Occipital lobe (tissue), 2 donors: ENCODE results near the gene KCNQ2. TPM values are rescaled to one million over a fixed set of nuclear protein-coding genes. Genes with fewer than 3 reads are reported as not detected.
A peak's percentile ranks its signal among the peaks of the same experiment; 100 is the strongest.

Experiments
- DNase-seq: peaks from one replicate; lab custom pipeline; 2025; lab: John Stamatoyannopoulos, UW
- total RNA-seq: library from RNA; depleted of rRNA; stranded (reverse); fragments of >200 nt; gene quantifications from one replicate; pipeline ENCODE4 v1.2.3, GENCODE V29; 2014

The KCNQ2 gene
- total RNA-seq, 1 donor from 2014 or later: 167 TPM

DNA sequence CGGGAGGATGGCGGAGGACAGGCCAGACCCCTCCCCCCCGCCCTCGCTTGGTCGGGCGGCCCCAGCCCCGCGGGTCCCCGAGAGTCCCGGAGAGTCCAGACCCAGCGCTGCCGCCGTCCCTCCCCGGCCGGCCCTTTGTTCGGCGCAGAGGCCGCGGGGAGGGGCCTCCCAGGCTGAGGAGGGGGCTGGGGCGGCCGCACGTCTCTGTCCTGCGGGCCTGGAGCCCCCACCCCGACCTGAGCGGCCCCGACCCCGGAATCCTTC lies 806 bp downstream of the KCNQ2 start:
- DNase-seq: no peak

DNA sequence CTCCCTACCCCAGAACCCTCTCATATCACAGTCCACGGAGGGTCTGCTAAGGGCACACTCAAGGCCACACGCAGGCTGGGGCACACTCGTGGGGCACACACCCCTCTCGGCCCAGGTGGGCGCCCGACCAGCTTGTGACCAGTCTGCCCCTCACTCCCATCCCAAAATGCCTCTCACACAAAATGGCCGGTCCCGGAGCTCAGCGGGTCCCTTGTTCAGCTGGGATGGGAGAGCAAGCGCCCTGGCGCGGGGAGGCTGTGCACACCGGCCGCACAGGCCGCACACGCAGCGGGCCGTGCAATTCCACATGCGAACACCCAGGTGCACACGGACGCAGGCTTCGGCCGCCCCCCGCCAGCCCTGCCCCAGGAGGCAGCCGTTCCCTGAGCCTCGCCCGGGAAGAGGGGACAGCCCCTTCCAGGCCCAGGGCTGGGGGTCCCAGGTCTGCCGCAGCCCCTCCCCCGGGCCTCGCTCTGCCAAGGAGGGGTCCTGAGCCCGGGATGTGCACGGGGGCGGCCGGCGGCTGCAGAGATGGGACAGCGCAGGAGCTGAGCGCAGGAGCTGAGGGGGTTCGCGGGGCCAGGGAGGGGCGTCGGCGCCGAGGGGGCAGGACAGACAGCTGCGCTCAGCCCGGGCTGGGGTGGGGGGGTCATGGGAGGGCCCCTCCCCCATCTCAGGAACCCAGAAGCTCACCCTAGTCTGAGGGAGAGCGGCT lies 1.3 kb downstream of the KCNQ2 start:
- no peak for DNase-seq

DNA sequence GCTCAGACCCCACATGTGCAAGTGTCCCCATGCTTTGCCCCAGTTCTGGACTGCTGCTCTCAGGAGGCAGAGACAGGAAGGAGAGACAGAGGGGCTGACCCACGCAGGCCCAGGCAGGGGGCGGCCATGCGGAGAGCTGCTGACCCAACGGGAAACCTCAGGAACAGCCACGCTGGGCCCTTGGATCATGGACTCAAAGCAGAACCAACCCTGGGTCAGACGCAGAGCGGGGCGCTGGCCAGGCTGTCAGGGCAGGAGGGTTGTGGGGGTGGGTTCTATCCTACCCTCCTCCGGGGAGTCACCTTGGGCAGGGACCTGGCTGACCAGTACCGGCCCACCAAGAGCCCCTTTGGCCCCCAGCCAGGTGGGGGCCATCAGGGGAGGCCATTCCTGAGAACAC lies 2.0 kb downstream of the KCNQ2 start:
- DNase-seq: no peak

DNA sequence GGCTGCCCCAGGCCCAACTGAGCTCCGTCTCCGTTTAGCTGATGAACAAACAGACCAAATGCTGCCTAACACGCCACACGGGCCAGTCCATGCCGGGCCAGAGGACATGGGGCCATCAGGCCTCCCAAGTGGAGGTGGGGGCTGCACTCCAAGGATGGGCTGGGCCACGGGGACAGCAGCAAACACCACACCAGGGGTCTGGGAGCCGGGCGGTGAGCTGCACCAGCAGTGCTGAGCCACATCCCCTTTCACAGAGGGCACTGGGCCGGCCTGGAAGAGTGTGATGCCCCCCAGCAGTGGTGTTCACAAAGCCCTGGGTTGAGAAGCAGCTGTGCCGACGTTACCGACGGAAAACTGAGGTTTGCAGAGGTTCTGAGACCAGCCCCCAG lies 2.7 kb downstream of the KCNQ2 start:
- no peak for DNase-seq

DNA sequence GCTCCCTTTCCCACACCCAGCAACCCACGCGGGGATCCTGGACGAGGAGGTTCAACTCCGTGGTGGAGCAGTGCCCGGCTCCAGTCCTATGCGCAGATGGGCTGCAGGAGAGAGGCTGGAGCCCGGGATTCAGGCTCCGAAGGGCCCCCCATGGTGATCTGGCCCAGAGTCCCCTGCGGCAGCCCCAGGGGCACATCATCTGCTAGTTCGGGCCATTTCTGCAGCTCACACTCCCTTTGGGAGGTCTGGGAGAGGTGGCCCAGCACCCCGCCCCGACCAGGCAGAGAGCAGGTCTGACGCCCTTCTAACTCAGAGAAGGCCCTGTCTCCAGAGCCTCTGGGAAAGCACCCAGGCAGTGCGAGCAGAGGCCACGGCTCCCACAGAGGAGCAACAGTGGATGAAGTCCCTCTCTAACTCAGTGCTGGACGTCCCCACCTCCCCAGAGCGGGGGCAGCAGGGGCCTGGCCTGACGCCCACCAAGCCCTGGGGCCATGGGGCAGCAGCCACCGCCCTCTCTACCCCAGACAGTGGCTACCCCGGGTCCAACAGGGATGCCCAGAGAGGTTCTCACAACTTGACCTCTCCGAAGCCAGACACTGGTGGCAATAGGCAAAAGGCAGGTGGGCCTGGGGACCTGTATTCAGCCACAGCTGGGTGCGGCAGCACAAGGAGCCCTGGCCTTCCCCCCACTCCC lies 3.3 kb downstream of the KCNQ2 start:
- no peak for DNase-seq

- no peak for DNase-seq
Measured at GRCh38 chr20:63468421-63468820, 4.0 kb downstream of the KCNQ2 start.

- no peak for DNase-seq
Measured at GRCh38 chr20:63467294-63468083, 5.0 kb downstream of the KCNQ2 start.

- no peak for DNase-seq
Measured at GRCh38 chr20:63466861-63467260, 5.6 kb downstream of the KCNQ2 start.

DNA sequence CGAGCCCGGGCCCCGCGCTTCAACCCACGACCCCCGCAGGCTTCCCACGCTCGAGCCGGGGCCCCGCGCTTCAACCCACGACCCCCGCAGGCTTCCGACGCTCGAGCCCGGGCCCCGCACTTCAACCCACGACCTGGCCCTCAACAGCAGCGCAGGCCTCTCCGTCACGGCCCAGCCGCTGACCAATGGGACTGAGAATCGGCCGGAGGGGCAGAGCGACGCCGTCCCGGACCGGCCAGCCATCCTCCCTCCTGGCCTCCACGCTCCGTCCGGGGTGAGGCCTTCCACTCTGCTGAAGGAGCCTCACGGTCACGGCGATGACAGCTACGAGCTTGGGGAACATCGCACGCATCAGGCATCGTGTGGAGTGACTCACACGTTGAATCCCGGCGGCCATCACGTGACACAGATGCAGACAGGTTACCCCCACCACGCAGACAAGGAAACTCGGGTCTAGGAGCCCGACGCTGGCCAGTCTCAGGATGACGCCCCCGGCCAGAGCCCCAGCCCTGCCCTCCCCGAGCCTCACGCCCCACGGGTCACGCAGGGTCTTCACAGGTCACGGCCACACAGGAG lies 6.1 kb downstream of the KCNQ2 start:
- no peak for DNase-seq

- DNase-seq: no peak
Measured at GRCh38 chr20:63465380-63466249, 6.8 kb downstream of the KCNQ2 start.

GRCh38 chr20:63464289-63464635 lies 8.2 kb downstream of the KCNQ2 start:
- DNase-seq: no peak

DNA sequence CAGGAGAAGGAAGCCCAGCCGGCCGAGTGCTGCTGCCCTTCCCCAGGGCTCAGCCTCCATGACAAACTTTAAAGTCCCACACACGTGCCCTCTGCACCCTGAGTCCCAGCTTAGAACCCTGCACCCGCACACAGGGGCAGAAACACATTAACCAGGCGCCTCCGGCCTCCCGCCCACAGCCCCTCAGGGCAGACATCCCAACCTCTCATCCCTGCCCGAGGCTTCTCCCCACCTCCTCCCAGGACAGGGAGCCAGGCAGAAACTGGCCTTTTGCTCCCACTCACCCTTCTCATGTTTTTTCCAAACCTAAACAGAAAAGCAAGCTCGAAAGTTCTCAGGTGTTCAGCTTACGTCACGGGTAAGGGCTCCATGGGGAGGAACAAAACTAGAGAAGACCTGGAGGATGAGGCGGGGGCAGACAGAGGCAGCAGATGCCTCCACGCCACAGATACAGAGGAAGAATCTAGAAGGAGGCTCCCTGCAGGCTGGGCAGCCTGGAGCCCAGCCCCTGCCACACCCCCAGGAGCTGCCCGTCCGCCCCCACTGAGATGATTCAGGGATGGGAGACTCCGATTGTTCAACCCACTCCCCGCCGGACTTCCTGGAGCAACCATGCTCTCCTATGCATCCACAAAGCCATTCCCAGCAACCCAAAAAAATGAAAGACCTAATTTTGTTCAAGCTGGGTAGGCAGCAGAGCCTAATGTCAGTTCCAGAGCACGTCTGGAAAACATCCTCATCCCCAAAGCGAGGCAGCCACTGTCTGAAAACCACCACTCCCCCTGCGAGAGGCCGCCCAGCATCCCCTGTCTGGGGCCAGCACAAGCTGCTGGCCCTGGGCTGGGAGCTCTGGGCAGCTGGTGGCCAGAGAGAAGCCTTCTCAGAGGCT lies 8.8 kb downstream of the KCNQ2 start:
- peak; percentile 44 for DNase-seq

DNA sequence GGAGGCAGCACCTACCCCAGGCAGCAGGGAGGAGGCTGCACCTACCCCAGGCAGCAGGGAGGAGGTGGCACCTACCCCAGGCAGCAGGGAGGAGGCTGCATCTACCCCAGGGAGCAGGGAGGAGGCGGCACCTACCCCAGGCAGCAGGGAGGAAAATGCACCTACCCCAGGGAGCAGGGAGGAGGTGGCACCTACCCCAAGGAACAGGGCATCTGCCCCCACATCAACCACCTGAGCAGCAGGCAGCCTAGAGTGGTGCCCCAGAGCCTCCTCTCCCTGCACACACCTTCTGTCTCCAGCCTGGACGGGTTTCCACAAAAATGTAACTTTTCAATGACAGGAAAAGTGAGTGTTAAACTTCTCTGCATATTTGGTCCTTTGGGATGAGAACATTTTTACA lies 10.2 kb downstream of the KCNQ2 start:
- no peak for DNase-seq

GRCh38 chr20:63461104-63461763 lies 11.2 kb downstream of the KCNQ2 start:
- DNase-seq: no peak

DNA sequence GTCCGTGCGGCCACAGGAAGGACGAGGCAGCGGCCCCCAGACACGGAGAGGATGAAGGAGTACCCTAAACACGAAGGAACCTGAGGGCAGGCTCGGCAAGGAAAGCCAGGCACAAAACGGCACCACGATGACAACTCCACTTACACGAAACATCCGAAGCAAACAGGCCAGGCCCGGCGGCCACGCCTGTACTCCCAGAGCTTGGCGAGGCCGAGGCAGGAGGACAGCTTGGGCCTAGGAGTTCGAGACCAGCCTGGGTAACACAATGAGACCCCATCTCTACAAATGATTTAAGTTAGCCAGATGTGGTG lies 13.4 kb downstream of the KCNQ2 start:
- no peak for DNase-seq

- no peak for DNase-seq
Measured at GRCh38 chr20:63458170-63459069, 14.0 kb downstream of the KCNQ2 start.

DNA sequence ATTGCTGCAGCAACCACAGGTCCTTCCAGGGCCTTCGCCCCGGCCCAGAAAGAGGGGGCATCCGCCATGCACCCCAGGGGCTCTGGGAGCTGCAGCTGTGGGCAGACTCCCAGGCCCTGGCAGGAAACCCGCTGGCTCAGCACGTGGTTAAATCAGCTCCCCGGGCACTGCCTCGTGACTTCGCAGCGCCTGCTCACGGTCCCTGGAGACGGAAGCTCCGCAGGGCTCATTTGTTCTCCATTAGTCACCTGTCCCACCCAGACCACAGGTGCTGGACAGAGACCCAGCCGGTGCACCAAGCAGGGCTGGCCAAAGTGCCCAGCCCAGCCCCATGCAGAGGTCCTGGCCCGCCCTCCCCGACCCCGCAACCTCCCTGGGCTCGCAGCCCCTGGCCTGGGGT lies 14.7 kb downstream of the KCNQ2 start:
- DNase-seq: peak; percentile 75

GRCh38 chr20:63456429-63457284 lies 15.8 kb downstream of the KCNQ2 start:
- no peak for DNase-seq
